Panc1 (cell line): ENCODE measurements around the gene PEPD. TPM values are rescaled to one million over a fixed set of nuclear protein-coding genes. Genes with fewer than 3 reads are reported as not detected.

Experiments
- ATAC-seq: fragments of 200-7000 bp; cut with Tn5 transposase; 2 replicates; pipeline ENCODE4 v1.9.1; 2020; ENCODE audit warnings: mild to moderate bottlenecking, moderate library complexity
- BruUV-seq: library from RNA; stranded (reverse); fragments of 400-500 nt; replicated peaks from 2 replicates; lab custom pipeline; 2021; lab: Mats Ljungman, UMichigan
- CTCF ChIA-PET: fragments of 300-600 bp; sonication (Branson Sonifier 250); formaldehyde crosslinking; loops from one replicate; lab custom pipeline; 2022; ENCODE audit warnings: antibody characterized with exemption; lab: Charles Lee
- POLR2A ChIA-PET: fragments of 300-600 bp; sonication (Branson Sonifier 250); formaldehyde crosslinking; loops from one replicate; lab custom pipeline; 2022; ENCODE audit warnings: antibody characterized with exemption; lab: Charles Lee
- DNase-seq: peaks from one replicate; pipeline ENCODE4 v3.0.0-alpha.2; 2010; ENCODE audit warnings: low read depth, low spot score
- H3K27ac ChIP-seq: 2 replicates; pipeline ENCODE4 v1.5.1; 2011; ENCODE audit warnings: mild to moderate bottlenecking, low read length, inconsistent platforms
- H3K27me3 ChIP-seq: fragments of 200-500 bp; sonication (Bioruptor generic); 2 replicates; pipeline ENCODE4 v1.6.0; 2014; ENCODE audit warnings: low read length, inconsistent platforms; ENCODE audit not compliant: control insufficient read depth, insufficient read depth
- H3K36me3 ChIP-seq: fragments of 200-500 bp; sonication (Bioruptor generic); 2 replicates; pipeline ENCODE4 v1.5.1; 2014; ENCODE audit warnings: inconsistent platforms, mild to moderate bottlenecking, low read length, moderate library complexity; ENCODE audit not compliant: control insufficient read depth, insufficient read depth
- H3K4me1 ChIP-seq: 2 replicates; pipeline ENCODE4 v1.5.1; 2011; ENCODE audit warnings: inconsistent platforms, mild to moderate bottlenecking, low read length, moderate library complexity; ENCODE audit not compliant: control insufficient read depth, insufficient read depth
- H3K4me3 ChIP-seq, 2 experiments: 2 replicates each; pipeline ENCODE4 v1.5.1; 2011 to 2012; ENCODE audit warnings: low read depth in 2 of 2, low read length in 2 of 2, mild to moderate bottlenecking in 2 of 2, inconsistent platforms in 1 of 2, moderate library complexity in 1 of 2
- H3K9me3 ChIP-seq: fragments of 200-500 bp; sonication (Bioruptor generic); 2 replicates; pipeline ENCODE4 v1.5.1; 2014; ENCODE audit warnings: low read depth, mild to moderate bottlenecking, inconsistent platforms, low read length, moderate library complexity; ENCODE audit not compliant: control insufficient read depth, insufficient read depth
- POLR2AphosphoS5 ChIP-seq: IDR thresholded peaks from 2 replicates; pipeline ENCODE4 v1.6.1; 2012; ENCODE audit warnings: mild to moderate bottlenecking, low read depth, low read length, moderate library complexity
- SIN3A ChIP-seq: IDR thresholded peaks from 2 replicates; pipeline ENCODE4 v1.6.1; 2012; ENCODE audit warnings: low read depth, mild to moderate bottlenecking, low read length, moderate library complexity, borderline replicate concordance; ENCODE audit not compliant: insufficient read depth
- TCF7L2 ChIP-seq: IDR thresholded peaks from 2 replicates; pipeline ENCODE4 v1.6.1; 2011; ENCODE audit warnings: mild to moderate bottlenecking, low read depth, low read length, inconsistent platforms
- in situ Hi-C: cut with HindIII; loops from 2 replicates; pipeline ENCODE4 v1.10.0; 2016; ENCODE audit warnings: low sequenced_read_pairs, low pct_unique_long_range_greater_than_20kb
- intact Hi-C: fragments of 100-400 bp; cut with micrococcal nuclease; formaldehyde crosslinking; loops from one replicate; pipeline ENCODE4 v1.10.0; 2022; ENCODE audit not compliant: unreplicated experiment
- total RNA-seq: library from RNA; stranded (reverse); gene quantifications from one replicate; pipeline ENCODE4 v1.2.1, GENCODE V29; 2021; ENCODE audit not compliant: unreplicated experiment
- TF ChIP-seq, protein P1 (sequence below): fragments of 450-650 bp; IDR thresholded peaks from 2 replicates; pipeline ENCODE4 v1.5.1; 2017; ENCODE audit warnings: mild to moderate bottlenecking
- TF ChIP-seq, protein P2 (sequence below), 2 experiments: IDR thresholded peaks; 2 replicates each; pipeline ENCODE4 v1.6.1; 2011 to 2012; ENCODE audit warnings: low read depth in 2 of 2, control low read depth in 1 of 2, low read length in 1 of 2, mild to moderate bottlenecking in 1 of 2, moderate library complexity in 1 of 2; ENCODE audit not compliant: insufficient read depth in 1 of 2

The PEPD gene
- total RNA-seq, 1 experiment from 2014 or later: 102 TPM

DNA sequence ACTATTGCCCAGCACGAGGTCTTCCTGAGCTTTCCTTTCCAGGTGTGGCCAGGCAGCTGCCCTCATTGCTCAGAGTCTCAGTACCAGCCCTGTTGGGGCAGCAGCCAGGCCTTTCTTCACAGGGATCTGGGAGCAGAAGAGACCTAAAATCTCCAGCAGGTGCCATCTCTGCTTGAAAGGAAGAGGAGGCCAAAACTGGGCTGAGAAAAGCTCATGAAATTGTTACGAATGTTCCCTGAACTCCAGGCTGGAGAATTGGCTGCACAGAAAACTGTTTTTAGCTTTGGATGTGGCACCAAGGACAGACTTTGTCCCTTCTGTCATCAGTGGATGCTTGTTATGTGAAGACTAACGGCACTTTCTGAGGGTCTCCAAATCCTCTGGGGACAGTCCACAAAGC lies 8.7 kb upstream of the PEPD start:
- Histone ChIP-seq H3K27me3 (peaks cover 14% of the 10 kb centered on the region; the same call in 1 of the 2 replicates), H3K27ac (no peak overlapping the region), H3K4me1 (no peaks in the 10 kb centered on the region), H3K36me3 (no peaks in the 10 kb centered on the region), H3K4me3 (no peak overlapping the region), H3K9me3 (no peaks in the 10 kb centered on the region)
- ATAC-seq (no peak), DNase-seq (no peak)
- intact Hi-C loops: no loop called here
- CTCF ChIA-PET: no interaction called here
- TF ChIP-seq POLR2AphosphoS5 (no peak), SIN3A (no peak), TCF7L2 (no peak)
- TF ChIP-seq, protein P1, sequence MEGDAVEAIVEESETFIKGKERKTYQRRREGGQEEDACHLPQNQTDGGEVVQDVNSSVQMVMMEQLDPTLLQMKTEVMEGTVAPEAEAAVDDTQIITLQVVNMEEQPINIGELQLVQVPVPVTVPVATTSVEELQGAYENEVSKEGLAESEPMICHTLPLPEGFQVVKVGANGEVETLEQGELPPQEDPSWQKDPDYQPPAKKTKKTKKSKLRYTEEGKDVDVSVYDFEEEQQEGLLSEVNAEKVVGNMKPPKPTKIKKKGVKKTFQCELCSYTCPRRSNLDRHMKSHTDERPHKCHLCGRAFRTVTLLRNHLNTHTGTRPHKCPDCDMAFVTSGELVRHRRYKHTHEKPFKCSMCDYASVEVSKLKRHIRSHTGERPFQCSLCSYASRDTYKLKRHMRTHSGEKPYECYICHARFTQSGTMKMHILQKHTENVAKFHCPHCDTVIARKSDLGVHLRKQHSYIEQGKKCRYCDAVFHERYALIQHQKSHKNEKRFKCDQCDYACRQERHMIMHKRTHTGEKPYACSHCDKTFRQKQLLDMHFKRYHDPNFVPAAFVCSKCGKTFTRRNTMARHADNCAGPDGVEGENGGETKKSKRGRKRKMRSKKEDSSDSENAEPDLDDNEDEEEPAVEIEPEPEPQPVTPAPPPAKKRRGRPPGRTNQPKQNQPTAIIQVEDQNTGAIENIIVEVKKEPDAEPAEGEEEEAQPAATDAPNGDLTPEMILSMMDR: no peak
- TF ChIP-seq, protein P2, sequence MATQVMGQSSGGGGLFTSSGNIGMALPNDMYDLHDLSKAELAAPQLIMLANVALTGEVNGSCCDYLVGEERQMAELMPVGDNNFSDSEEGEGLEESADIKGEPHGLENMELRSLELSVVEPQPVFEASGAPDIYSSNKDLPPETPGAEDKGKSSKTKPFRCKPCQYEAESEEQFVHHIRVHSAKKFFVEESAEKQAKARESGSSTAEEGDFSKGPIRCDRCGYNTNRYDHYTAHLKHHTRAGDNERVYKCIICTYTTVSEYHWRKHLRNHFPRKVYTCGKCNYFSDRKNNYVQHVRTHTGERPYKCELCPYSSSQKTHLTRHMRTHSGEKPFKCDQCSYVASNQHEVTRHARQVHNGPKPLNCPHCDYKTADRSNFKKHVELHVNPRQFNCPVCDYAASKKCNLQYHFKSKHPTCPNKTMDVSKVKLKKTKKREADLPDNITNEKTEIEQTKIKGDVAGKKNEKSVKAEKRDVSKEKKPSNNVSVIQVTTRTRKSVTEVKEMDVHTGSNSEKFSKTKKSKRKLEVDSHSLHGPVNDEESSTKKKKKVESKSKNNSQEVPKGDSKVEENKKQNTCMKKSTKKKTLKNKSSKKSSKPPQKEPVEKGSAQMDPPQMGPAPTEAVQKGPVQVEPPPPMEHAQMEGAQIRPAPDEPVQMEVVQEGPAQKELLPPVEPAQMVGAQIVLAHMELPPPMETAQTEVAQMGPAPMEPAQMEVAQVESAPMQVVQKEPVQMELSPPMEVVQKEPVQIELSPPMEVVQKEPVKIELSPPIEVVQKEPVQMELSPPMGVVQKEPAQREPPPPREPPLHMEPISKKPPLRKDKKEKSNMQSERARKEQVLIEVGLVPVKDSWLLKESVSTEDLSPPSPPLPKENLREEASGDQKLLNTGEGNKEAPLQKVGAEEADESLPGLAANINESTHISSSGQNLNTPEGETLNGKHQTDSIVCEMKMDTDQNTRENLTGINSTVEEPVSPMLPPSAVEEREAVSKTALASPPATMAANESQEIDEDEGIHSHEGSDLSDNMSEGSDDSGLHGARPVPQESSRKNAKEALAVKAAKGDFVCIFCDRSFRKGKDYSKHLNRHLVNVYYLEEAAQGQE (IDR thresholded peaks at IDR 0.05; ENCODE audit: insufficient read depth in 1 of 2, low read depth in 2 of 2, low read length in 1 of 2): no peak
- no TSS peak for BruUV-seq
- in situ Hi-C loops: no loop called here
- POLR2A ChIA-PET: interaction anchor here (0.6 kb wide), 1 partner anchor 11 kb away, joined by 5 read pairs; no protein-coding TSS in a partner anchor

DNA sequence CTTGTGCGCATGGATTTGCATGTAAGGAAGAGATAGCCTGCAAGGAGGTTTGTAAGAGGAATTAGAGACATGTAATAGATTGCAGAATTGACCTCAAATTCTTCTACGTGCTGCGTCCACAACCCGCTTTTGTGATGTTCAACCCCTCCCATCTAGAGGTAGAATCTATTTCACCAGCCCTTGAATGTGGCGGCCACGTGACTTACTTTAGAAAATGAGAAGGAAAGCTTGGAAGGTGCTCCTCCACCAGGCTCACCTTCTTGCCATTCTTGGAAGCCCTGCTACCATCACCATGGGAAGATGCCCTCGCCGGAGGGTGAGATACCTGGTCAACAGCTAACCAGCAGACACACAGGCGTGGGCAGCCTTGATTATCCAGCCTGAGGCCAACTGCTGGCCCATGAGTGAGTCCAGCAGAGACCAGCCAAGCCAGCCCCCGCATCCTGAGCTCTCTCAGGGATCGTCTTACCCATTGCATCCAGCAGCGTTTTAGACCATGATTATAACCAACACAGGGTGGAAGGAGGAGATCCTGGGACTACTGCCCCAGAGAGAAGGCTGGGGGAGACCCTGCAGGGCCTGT lies 7.6 kb upstream of the PEPD start:
- peaks cover 14% of the 10 kb centered on the region; the same call in 1 of the 2 replicates for H3K27me3 ChIP-seq
- no peak overlapping the region for H3K27ac ChIP-seq
- H3K9me3 ChIP-seq: no peaks in the 10 kb centered on the region
- in situ Hi-C loops (no loop called here), intact Hi-C loops (no loop called here)
- TF ChIP-seq POLR2AphosphoS5 (no peak), SIN3A (no peak), TCF7L2 (no peak)
- TF ChIP-seq, protein P2 (IDR thresholded peaks at IDR 0.05; ENCODE audit: insufficient read depth in 1 of 2, low read depth in 2 of 2, low read length in 1 of 2): no peak
- TF ChIP-seq, protein P1: no peak
- no TSS peak for BruUV-seq
- H3K4me1 ChIP-seq: no peaks in the 10 kb centered on the region
- no peak overlapping the region for H3K4me3 ChIP-seq
- ATAC-seq (no peak), DNase-seq (no peak)
- ChIA-PET POLR2A (no interaction called here), CTCF (no interaction called here)
- H3K36me3 ChIP-seq: no peaks in the 10 kb centered on the region
